ENCODE data around the gene GTF2H2. TPM values are rescaled to one million over a fixed set of nuclear protein-coding genes. Genes with fewer than 3 reads are reported as not detected.
"Not testable (repeated sequence)": the region's sequence is repeated elsewhere in the genome, so short reads cannot be mapped to it uniquely, and the experiment has no call there.

GTF2H2 gene
- polyA plus RNA-seq, 1 donor (not counting 4 experiments of a cell fraction or from before 2014, with no cell fraction given), result 28.7 TPM

GRCh38 chr5:71044128-71044527 is 23.3 kb downstream of the GTF2H2 start:
- H3K27ac ChIP-seq (ENCODE audit: control insufficient read depth, insufficient read depth, low read length); dilution Hi-C loops (cut with MboI; ENCODE audit: extremely low pct_ligation_motif_present, low sequenced_read_pairs): not testable (repeated sequence)

GRCh38 chr5:71031046-71031776 is 36.3 kb downstream of the GTF2H2 start:
- H3K36me3 ChIP-seq (ENCODE audit: control insufficient read depth in 2 of 2, extremely low read depth in 1 of 2, insufficient read depth in 2 of 2, low read length in 2 of 2); H3K9me1 ChIP-seq (ENCODE audit: control insufficient read depth, extremely low read depth, insufficient read depth, low read length); H3K4me3 ChIP-seq (ENCODE audit: control insufficient read depth in 2 of 3, extremely low read depth in 1 of 3, insufficient read depth in 2 of 3, low read depth in 1 of 3, low read length in 3 of 3); H4K20me1 ChIP-seq (ENCODE audit: control insufficient read depth, extremely low read depth, insufficient read depth, low read length); dilution Hi-C loops (cut with MboI; ENCODE audit: extremely low pct_ligation_motif_present, low sequenced_read_pairs); FAIRE-seq; H2AFZ ChIP-seq (ENCODE audit: control insufficient read depth, low read length); H3K9ac ChIP-seq (ENCODE audit: control insufficient read depth, extremely low read depth, insufficient read depth, low read length); H3K79me2 ChIP-seq (ENCODE audit: control insufficient read depth, insufficient read depth, low read length); H3K4me2 ChIP-seq (ENCODE audit: control insufficient read depth, extremely low read depth, insufficient read depth, low read depth, low read length); H3K27ac ChIP-seq (ENCODE audit: control insufficient read depth, insufficient read depth, low read length); H3K9me3 ChIP-seq (ENCODE audit: control insufficient read depth, low read depth, low read length); H3K4me1 ChIP-seq (ENCODE audit: control insufficient read depth, extremely low read depth, insufficient read depth, low read length); DNase-seq (ENCODE audit: low read depth, low spot score); H3K27me3 ChIP-seq (ENCODE audit: control insufficient read depth, extremely low read depth, insufficient read depth, low read length): not testable (repeated sequence)

More at GRCh38 chr5:71044128-71044527, 23.3 kb downstream of the GTF2H2 start:
- FAIRE-seq; H3K4me3 ChIP-seq (ENCODE audit: control insufficient read depth in 2 of 3, extremely low read depth in 1 of 3, insufficient read depth in 2 of 3, low read depth in 1 of 3, low read length in 3 of 3); H3K79me2 ChIP-seq (ENCODE audit: control insufficient read depth, insufficient read depth, low read length); H3K9me3 ChIP-seq (ENCODE audit: control insufficient read depth, low read depth, low read length); H3K9ac ChIP-seq (ENCODE audit: control insufficient read depth, extremely low read depth, insufficient read depth, low read length); H3K36me3 ChIP-seq (ENCODE audit: control insufficient read depth in 2 of 2, extremely low read depth in 1 of 2, insufficient read depth in 2 of 2, low read length in 2 of 2); H3K27me3 ChIP-seq (ENCODE audit: control insufficient read depth, extremely low read depth, insufficient read depth, low read length); H2AFZ ChIP-seq (ENCODE audit: control insufficient read depth, low read length); H3K4me1 ChIP-seq (ENCODE audit: control insufficient read depth, extremely low read depth, insufficient read depth, low read length); DNase-seq (ENCODE audit: low read depth, low spot score); H3K4me2 ChIP-seq (ENCODE audit: control insufficient read depth, extremely low read depth, insufficient read depth, low read depth, low read length); H4K20me1 ChIP-seq (ENCODE audit: control insufficient read depth, extremely low read depth, insufficient read depth, low read length); H3K9me1 ChIP-seq (ENCODE audit: control insufficient read depth, extremely low read depth, insufficient read depth, low read length): not testable (repeated sequence)

GRCh38 chr5:71025289-71025953 is 42.1 kb downstream of the GTF2H2 start, which contains the start of gene NAIP:
Gene NAIP, minus strand, starts transcription at chr5:71025339. Its CDS starts 12,424 bp downstream, at chr5:71012915.
- H3K36me3 ChIP-seq (ENCODE audit: control insufficient read depth in 2 of 2, extremely low read depth in 1 of 2, insufficient read depth in 2 of 2, low read length in 2 of 2); dilution Hi-C loops (cut with MboI; ENCODE audit: extremely low pct_ligation_motif_present, low sequenced_read_pairs); H3K9ac ChIP-seq (ENCODE audit: control insufficient read depth, extremely low read depth, insufficient read depth, low read length); FAIRE-seq; H3K4me3 ChIP-seq (ENCODE audit: control insufficient read depth in 2 of 3, extremely low read depth in 1 of 3, insufficient read depth in 2 of 3, low read depth in 1 of 3, low read length in 3 of 3); DNase-seq (ENCODE audit: low read depth, low spot score); H4K20me1 ChIP-seq (ENCODE audit: control insufficient read depth, extremely low read depth, insufficient read depth, low read length); H3K9me3 ChIP-seq (ENCODE audit: control insufficient read depth, low read depth, low read length); H2AFZ ChIP-seq (ENCODE audit: control insufficient read depth, low read length); H3K79me2 ChIP-seq (ENCODE audit: control insufficient read depth, insufficient read depth, low read length); H3K9me1 ChIP-seq (ENCODE audit: control insufficient read depth, extremely low read depth, insufficient read depth, low read length); H3K27ac ChIP-seq (ENCODE audit: control insufficient read depth, insufficient read depth, low read length); H3K4me2 ChIP-seq (ENCODE audit: control insufficient read depth, extremely low read depth, insufficient read depth, low read depth, low read length); H3K4me1 ChIP-seq (ENCODE audit: control insufficient read depth, extremely low read depth, insufficient read depth, low read length); H3K27me3 ChIP-seq (ENCODE audit: control insufficient read depth, extremely low read depth, insufficient read depth, low read length): not testable (repeated sequence)

- dilution Hi-C loops (cut with MboI; ENCODE audit: extremely low pct_ligation_motif_present, low sequenced_read_pairs); FAIRE-seq: not testable (repeated sequence)
These were observed 46.8 kb downstream of the GTF2H2 start for GRCh38 chr5:71020643-71021042.

More at GRCh38 chr5:71020643-71021042, 46.8 kb downstream of the GTF2H2 start:
- not testable (repeated sequence) for H2AFZ ChIP-seq (ENCODE audit: control insufficient read depth, low read length); H3K9me3 ChIP-seq (ENCODE audit: control insufficient read depth, low read depth, low read length); H4K20me1 ChIP-seq (ENCODE audit: control insufficient read depth, extremely low read depth, insufficient read depth, low read length); H3K27me3 ChIP-seq (ENCODE audit: control insufficient read depth, extremely low read depth, insufficient read depth, low read length); H3K79me2 ChIP-seq (ENCODE audit: control insufficient read depth, insufficient read depth, low read length); H3K4me1 ChIP-seq (ENCODE audit: control insufficient read depth, extremely low read depth, insufficient read depth, low read length); H3K4me3 ChIP-seq (ENCODE audit: control insufficient read depth in 2 of 3, extremely low read depth in 1 of 3, insufficient read depth in 2 of 3, low read depth in 1 of 3, low read length in 3 of 3); H3K4me2 ChIP-seq (ENCODE audit: control insufficient read depth, extremely low read depth, insufficient read depth, low read depth, low read length); H3K36me3 ChIP-seq (ENCODE audit: control insufficient read depth in 2 of 2, extremely low read depth in 1 of 2, insufficient read depth in 2 of 2, low read length in 2 of 2); H3K27ac ChIP-seq (ENCODE audit: control insufficient read depth, insufficient read depth, low read length); H3K9me1 ChIP-seq (ENCODE audit: control insufficient read depth, extremely low read depth, insufficient read depth, low read length); H3K9ac ChIP-seq (ENCODE audit: control insufficient read depth, extremely low read depth, insufficient read depth, low read length); DNase-seq (ENCODE audit: low read depth, low spot score)

Data from keratinocyte (primary cell).